Mucosa of rectum (tissue), 2 donors: ENCODE results near the gene ADARB2.

Experiments used
- H3K27ac ChIP-seq, 2 donors: one replicate each; pipeline ENCODE4 v1.7.0; 2013; ENCODE audit warnings: inconsistent platforms in 2 of 2, low read depth in 2 of 2, low read length in 2 of 2
- H3K27me3 ChIP-seq, 2 donors: one replicate each; pipeline ENCODE4 v1.7.0; 2013; ENCODE audit warnings: low read length in 2 of 2; ENCODE audit not compliant: control insufficient read depth in 2 of 2, insufficient read depth in 2 of 2
- H3K36me3 ChIP-seq, 2 donors: one replicate each; pipeline ENCODE4 v1.7.0; 2013; ENCODE audit warnings: low read length in 2 of 2; ENCODE audit not compliant: control insufficient read depth in 2 of 2, insufficient read depth in 2 of 2
- H3K4me1 ChIP-seq, 2 donors: one replicate each; pipeline ENCODE4 v1.7.0; 2013; ENCODE audit warnings: low read length in 2 of 2, mild to moderate bottlenecking in 1 of 2; ENCODE audit not compliant: control insufficient read depth in 2 of 2, insufficient read depth in 2 of 2
- H3K4me3 ChIP-seq, 2 donors: one replicate each; pipeline ENCODE4 v1.7.0; 2013; ENCODE audit warnings: low read length in 2 of 2
- H3K9ac ChIP-seq, 2 donors: one replicate each; pipeline ENCODE4 v1.7.0; 2013; ENCODE audit warnings: low read length in 2 of 2, low read depth in 1 of 2, mild to moderate bottlenecking in 1 of 2
- H3K9me3 ChIP-seq, 2 donors: one replicate each; pipeline ENCODE4 v1.7.0; 2013; ENCODE audit warnings: low read length in 2 of 2; ENCODE audit not compliant: control insufficient read depth in 2 of 2
- donor health status: healthy.
- donor health status: Normal muscosa, but diverticular disease.

ADARB2 gene

GRCh38 chr10:1154531-1155295, 582.6 kb downstream of the ADARB2 start:
- Histone ChIP-seq H3K9me3 (no peaks in the 10 kb centered on the region), H3K4me3 (no peak overlapping the region), H3K27ac (no peak overlapping the region), H3K9ac (no peak overlapping the region), H3K4me1 (no peaks in the 10 kb centered on the region), H3K36me3 (no peaks in the 10 kb centered on the region), H3K27me3 (no peaks in the 10 kb centered on the region)

DNA sequence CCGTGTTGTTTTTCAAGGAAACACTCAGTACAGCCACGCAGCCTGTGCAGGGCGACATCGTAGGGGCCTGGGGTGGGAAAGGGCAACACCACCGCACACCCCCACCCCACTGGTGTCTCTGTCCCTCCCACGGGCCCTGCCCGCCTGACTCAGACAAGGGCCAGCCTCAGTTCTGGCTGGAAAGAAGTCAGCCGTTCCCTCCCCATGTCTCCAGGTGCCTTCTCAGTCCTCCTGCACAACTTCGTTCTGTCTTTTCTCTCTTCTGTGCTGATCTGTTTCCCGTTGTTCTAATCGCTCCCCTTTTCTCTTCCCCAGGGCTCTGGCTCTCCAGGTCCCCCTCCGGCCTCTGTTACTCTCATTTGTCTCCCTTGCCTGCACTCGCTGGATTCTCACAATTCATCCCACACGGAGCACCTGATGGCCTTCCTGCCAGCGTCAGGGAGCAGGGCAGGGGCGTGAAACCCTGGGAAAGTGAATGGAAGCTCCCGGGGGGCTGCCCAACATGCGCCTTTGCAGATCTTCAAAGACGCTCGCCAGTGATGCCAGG, 583.4 kb downstream of the ADARB2 start:
- H3K27ac ChIP-seq, result no peak overlapping the region
- H3K4me1 ChIP-seq, result no peaks in the 10 kb centered on the region
- no peaks in the 10 kb centered on the region for H3K27me3 ChIP-seq
- no peaks in the 10 kb centered on the region for H3K36me3 ChIP-seq
- H3K9me3 ChIP-seq, result no peaks in the 10 kb centered on the region
- H3K9ac ChIP-seq, result no peak overlapping the region
- H3K4me3 ChIP-seq, result no peak overlapping the region

GRCh38 chr10:1153251-1153763, 584.0 kb downstream of the ADARB2 start:
- Histone ChIP-seq H3K9ac (no peak overlapping the region), H3K4me1 (no peaks in the 10 kb centered on the region), H3K36me3 (no peaks in the 10 kb centered on the region), H3K9me3 (no peaks in the 10 kb centered on the region), H3K27ac (no peak overlapping the region), H3K27me3 (no peaks in the 10 kb centered on the region), H3K4me3 (no peak overlapping the region)

GRCh38 chr10:1152386-1153250, 584.7 kb downstream of the ADARB2 start:
- H3K27me3 ChIP-seq, result no peaks in the 10 kb centered on the region
- H3K4me3 ChIP-seq, result no peak overlapping the region
- H3K27ac ChIP-seq, result no peak overlapping the region
- H3K4me1 ChIP-seq, result no peaks in the 10 kb centered on the region
- H3K9me3 ChIP-seq, result no peaks in the 10 kb centered on the region
- H3K9ac ChIP-seq, result no peak overlapping the region
- no peaks in the 10 kb centered on the region for H3K36me3 ChIP-seq

DNA sequence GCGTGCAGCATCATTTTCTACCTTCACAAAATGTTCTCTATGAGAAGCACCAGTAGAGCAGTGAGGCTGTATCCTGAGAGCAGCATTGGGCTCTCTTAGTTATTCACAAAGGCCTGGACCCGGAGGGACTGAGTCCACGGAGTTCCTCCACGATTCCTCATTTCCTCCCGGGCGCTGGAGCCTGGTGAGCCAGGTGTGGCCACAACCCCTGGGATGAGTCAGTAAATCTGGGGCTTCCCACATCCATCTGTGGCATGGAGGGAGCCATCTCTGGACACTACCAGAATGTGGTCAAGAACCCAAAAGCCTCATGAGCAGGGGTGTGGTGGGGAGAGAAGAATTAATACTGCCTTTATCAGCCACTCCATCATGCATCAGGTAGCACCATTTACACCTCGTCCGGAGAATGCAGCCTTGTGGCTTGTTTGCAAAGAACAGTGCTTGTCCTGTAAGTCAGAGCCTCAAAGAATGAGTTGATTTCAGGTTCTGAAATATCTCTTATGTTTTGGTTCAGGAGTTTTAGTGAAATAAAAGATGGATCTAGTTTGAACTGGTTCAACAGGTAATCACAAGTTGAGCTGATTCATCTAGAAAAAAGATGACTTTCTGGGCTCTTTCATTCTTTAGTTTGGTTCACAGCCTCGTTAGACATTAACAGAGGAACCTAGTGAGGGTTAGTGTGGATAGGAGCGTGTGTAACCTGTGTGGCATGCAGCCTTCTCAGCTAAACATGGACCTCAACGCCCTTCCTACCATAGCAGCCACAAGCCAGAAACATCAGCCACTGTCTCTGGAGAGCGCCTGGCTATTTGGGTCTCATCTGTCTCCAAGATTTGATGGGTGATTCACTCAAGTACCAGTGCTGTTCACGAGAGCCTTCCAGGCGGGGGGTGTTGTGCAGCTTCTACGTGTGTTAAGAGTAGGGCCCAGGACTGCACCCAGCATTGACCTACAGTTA, 586.0 kb downstream of the ADARB2 start:
- H3K27ac ChIP-seq, result no peak overlapping the region
- no peak overlapping the region for H3K9ac ChIP-seq
- no peaks in the 10 kb centered on the region for H3K4me1 ChIP-seq
- no peaks in the 10 kb centered on the region for H3K36me3 ChIP-seq
- no peak overlapping the region for H3K4me3 ChIP-seq
- H3K9me3 ChIP-seq, result no peaks in the 10 kb centered on the region
- no peaks in the 10 kb centered on the region for H3K27me3 ChIP-seq

DNA sequence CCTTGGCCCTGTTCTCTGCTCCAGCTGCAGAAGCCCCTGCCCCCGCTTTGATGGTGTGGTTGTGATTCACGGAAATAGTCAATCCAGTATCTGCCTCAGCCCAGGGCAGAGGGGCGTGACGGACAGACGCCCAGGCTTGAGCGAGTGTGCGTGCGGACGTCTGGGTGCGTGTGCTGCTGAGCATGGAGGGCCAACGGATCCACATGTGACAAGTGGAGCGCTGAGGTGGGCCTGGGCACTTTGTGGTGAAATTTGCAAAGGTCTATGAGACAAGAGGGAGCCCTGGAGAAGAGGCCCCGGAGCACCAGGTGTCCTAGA, 586.7 kb downstream of the ADARB2 start:
- H3K4me3 ChIP-seq, result no peak overlapping the region
- no peaks in the 10 kb centered on the region for H3K36me3 ChIP-seq
- H3K27me3 ChIP-seq, result no peaks in the 10 kb centered on the region
- H3K9ac ChIP-seq, result no peak overlapping the region
- no peaks in the 10 kb centered on the region for H3K4me1 ChIP-seq
- H3K9me3 ChIP-seq, result peaks cover 0 to 4% of the 10 kb centered on the region in 2 donors
- H3K27ac ChIP-seq, result no peak overlapping the region

GRCh38 chr10:1149793-1150637, 587.3 kb downstream of the ADARB2 start:
- no peaks in the 10 kb centered on the region for H3K36me3 ChIP-seq
- H3K4me3 ChIP-seq, result peak overlapping the region in 1 of 2 donors; percentile 41
- no peak overlapping the region for H3K9ac ChIP-seq
- no peaks in the 10 kb centered on the region for H3K27me3 ChIP-seq
- H3K4me1 ChIP-seq, result no peaks in the 10 kb centered on the region
- peaks cover 0 to 6% of the 10 kb centered on the region in 2 donors for H3K9me3 ChIP-seq
- H3K27ac ChIP-seq, result no peak overlapping the region

DNA sequence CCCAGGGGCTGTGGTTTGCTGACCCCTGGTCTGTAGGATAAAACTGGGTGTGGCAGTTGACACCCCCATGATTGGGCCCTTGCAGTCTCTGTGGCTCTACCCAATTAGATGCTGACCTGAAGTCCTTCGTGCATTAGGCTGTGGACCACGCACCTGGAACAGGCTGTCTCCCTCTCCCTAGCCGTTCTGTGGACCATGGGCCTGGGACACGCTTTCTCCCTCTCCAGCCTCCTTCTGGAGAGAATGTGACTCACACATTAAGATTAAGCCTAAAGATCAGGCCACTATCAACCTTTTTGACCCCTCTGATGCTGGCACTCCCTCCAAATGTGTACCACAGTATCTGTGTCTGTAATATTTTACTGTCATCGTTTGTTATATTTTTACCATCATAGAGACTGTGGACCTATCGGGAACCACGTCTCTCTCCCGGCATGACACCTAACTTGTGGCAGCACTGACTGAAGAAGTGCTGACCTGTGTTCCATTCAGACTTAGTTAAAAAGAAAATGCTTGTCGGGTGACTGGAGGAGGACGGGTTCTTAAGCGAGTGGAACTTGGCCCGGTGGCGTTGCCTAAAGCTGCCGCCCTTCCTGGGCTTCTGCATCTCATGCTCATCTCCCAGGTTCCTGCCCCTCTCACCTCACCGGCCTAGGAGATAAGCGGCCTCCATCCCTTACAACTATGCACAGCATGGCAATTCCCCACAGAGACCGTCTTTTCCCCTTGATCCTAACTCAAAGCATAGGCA, 588.3 kb downstream of the ADARB2 start:
- Histone ChIP-seq H3K9me3 (peaks cover 0 to 6% of the 10 kb centered on the region in 2 donors), H3K4me1 (no peaks in the 10 kb centered on the region), H3K9ac (no peak overlapping the region), H3K4me3 (no peak overlapping the region), H3K27ac (no peak overlapping the region), H3K27me3 (no peaks in the 10 kb centered on the region), H3K36me3 (no peaks in the 10 kb centered on the region)
